Stomach (tissue), 9 donors: ENCODE data around the gene OMA1. TPM values are rescaled to one million over a fixed set of nuclear protein-coding genes. Genes with fewer than 3 reads are reported as not detected.

Experiments used
- DNase-seq, 2 donors: peaks; one replicate each; pipeline versions ENCODE4 v3.0.0 to v3.0.0-alpha.2; 2013 to 2019
- H3K27ac ChIP-seq, 5 donors: fragments of 200-600 bp in 4 of 5; sonication (generic) in 4 of 5; one replicate each; pipeline ENCODE4 v1.5.1; 2013 to 2019; ENCODE audit warnings: mild to moderate bottlenecking in 1 of 5, moderate library complexity in 1 of 5
- H3K27me3 ChIP-seq, 3 donors: fragments of 200-600 bp; sonication (generic); one replicate each; pipeline ENCODE4 v1.5.1; 2017 to 2019; ENCODE audit warnings: mixed run types in 1 of 3
- H3K36me3 ChIP-seq, 4 donors: fragments of 200-600 bp; sonication (generic); 1 replicate in 3 of 4; 2 replicates in 1 of 4; pipeline ENCODE4 v1.5.1; 2016 to 2019
- H3K4me1 ChIP-seq, 4 donors: fragments of 200-600 bp; sonication (generic); one replicate each; pipeline ENCODE4 v1.5.1; 2016 to 2019
- H3K4me3 ChIP-seq, 4 donors: fragments of 200-600 bp; sonication (generic) in 3 of 4; one replicate each; pipeline ENCODE4 v1.5.1; 2016 to 2019; ENCODE audit warnings: mild to moderate bottlenecking in 1 of 4
- H3K9me3 ChIP-seq, 4 donors: fragments of 200-600 bp; sonication (generic); one replicate each; pipeline ENCODE4 v1.5.1; 2016 to 2019
- EP300 ChIP-seq: sonication (generic); formaldehyde crosslinking; IDR thresholded peaks from one replicate; pipeline ENCODE4 v1.6.1; 2017; ENCODE audit warnings: antibody characterized with exemption
- POLR2A ChIP-seq, 4 donors: fragments of 450-650 bp; IDR thresholded peaks; one replicate each; pipeline ENCODE4 v1.6.1; 2016; ENCODE audit warnings: antibody characterized with exemption in 4 of 4, control low read depth in 2 of 4, mild to moderate bottlenecking in 1 of 4, moderate library complexity in 1 of 4
- POLR2AphosphoS5 ChIP-seq, 3 donors: sonication (generic); formaldehyde crosslinking; IDR thresholded peaks; one replicate each; pipeline ENCODE4 v1.6.1; 2016; ENCODE audit warnings: antibody characterized with exemption in 3 of 3
- WGBS, 5 donors: extraction: QIAGEN DNeasy Blood & Tissue Kit in 3 of 5; methylation state at CpG; one replicate each; pipeline versions ENCODE4 v1.1.5 to v1.1.7; 2013 to 2018; 5-methylcytosine and 5-hydroxymethylcytosine counted together
- intact Hi-C: fragments of 100-400 bp; cut with DNase I; formaldehyde crosslinking; loops from one replicate; pipeline ENCODE4 v1.15.1; 2023; ENCODE audit warnings: low total_unique reads
- polyA plus RNA-seq, 3 donors: library from polyadenylated mRNA; stranded (reverse); fragments of 200-250 nt; gene quantifications; one replicate each; pipeline ENCODE4 v1.2.3, GENCODE V29; 2013
- total RNA-seq, 5 donors: library from RNA; depleted of rRNA; stranded (reverse); fragments of >200 nt; gene quantifications; one replicate each; pipeline versions ENCODE4 v1.1.0 to v1.2.3, GENCODE V29; 2014 to 2016
- TF ChIP-seq, protein P1 (sequence below), 7 experiments: fragments of 450-650 bp in 4 of 7; fragments of 200-600 bp in 3 of 7; sonication (generic) in 3 of 7; IDR thresholded peaks; one replicate each; pipeline ENCODE4 v1.5.1; 2016 to 2019; ENCODE audit warnings: antibody characterized with exemption in 7 of 7, control low read depth in 2 of 7, mild to moderate bottlenecking in 1 of 7
- donor health status: healthy with polysubstance abuse.
- donor health status: Bipolar disorder and iron deficiency.
- donor health status: healthy.

The OMA1 gene
- total and polyA plus RNA-seq, 8 donors = 5.8 to 55.8 (median 19.7) TPM

DNA sequence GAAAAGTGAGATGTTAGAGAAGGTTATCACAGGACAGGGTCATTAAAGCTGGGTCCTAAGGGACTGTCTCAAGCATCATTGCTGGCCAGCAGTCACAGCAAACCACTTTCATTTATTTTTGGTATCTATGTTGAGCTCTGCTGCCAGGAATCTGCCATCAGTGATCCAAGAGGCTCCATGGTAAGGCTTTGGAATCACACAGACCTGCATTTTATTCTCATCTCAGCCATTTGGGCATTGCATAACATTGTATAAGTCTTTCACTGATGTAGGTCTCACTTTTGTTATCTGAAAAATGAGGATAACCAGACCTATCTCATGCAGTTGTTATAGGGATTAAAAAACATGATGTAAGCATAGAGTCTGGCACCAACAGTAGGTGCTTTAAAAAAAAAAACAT is 77.5 kb downstream of the OMA1 start:
- intact Hi-C loops = no loop called here

DNA sequence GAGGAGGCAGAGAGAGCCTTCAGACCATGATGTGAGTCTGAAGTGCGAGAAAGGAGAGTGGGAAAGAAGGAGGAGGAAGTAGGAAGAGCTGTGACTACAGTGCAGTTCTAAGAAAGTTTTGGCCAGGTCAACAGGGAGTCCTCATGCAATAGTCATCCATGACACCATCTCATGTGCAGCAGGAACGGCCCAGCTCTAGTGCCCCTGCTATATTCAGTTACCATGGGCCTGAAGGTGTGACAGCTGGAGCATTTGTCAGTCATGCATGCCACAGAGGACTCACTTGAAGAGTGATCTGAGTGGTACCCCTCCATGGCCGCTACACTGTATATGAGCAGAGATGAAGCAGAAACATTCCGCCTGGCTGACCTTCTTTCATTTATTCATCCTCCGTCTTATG is 77.9 kb downstream of the OMA1 start:
- intact Hi-C loops = no loop called here

More for the DNA sequence above, 77.5 kb downstream of the OMA1 start:
- Histone ChIP-seq H3K4me3 (no peak overlapping the region), H3K9me3 (no peaks in the 10 kb centered on the region), H3K4me1 (no peaks in the 10 kb centered on the region), H3K36me3 (peaks cover 4 to 27% (median 16%) of the 10 kb centered on the region in 4 donors), H3K27me3 (no peaks in the 10 kb centered on the region), H3K27ac (no peak overlapping the region)
- TF ChIP-seq, protein P1, sequence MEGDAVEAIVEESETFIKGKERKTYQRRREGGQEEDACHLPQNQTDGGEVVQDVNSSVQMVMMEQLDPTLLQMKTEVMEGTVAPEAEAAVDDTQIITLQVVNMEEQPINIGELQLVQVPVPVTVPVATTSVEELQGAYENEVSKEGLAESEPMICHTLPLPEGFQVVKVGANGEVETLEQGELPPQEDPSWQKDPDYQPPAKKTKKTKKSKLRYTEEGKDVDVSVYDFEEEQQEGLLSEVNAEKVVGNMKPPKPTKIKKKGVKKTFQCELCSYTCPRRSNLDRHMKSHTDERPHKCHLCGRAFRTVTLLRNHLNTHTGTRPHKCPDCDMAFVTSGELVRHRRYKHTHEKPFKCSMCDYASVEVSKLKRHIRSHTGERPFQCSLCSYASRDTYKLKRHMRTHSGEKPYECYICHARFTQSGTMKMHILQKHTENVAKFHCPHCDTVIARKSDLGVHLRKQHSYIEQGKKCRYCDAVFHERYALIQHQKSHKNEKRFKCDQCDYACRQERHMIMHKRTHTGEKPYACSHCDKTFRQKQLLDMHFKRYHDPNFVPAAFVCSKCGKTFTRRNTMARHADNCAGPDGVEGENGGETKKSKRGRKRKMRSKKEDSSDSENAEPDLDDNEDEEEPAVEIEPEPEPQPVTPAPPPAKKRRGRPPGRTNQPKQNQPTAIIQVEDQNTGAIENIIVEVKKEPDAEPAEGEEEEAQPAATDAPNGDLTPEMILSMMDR (IDR thresholded peaks at IDR 0.05) = no peak
- TF ChIP-seq POLR2A (IDR thresholded peaks at IDR 0.05) (no peak), POLR2AphosphoS5 (IDR thresholded peaks at IDR 0.05) (no peak), EP300 (no peak)
- DNase-seq = peak in 1 of 2 donors; percentile 5

DNA sequence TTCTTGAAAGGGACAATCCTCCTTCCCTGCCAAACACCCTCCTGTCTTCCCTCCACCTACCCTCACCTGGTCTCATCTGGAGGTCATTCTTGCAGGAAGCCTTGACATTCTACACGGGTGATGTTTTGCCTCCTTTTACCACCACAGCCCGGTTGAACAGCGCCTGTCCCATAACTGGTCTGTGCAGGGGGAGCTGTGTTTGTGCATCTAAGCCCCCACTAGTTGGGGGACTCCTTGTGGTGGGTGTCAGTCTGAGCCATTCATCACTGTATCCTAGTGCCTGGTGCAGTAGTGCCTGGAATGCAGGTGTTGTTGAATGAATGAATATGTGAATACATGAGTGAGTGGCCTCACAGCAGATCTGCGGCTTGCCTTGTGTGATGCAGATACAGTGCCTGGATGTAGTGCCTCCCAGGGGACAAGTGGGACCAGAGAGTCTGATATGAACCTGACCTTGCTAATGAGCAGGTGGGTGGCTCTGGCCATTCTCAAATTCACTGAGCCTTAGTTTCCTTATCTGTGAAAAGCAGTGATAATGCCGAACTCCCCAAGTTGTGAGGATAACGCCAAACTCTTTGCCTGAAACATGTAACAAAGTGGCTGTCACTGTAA is 79.8 kb downstream of the OMA1 start:
- TF ChIP-seq POLR2A (IDR thresholded peaks at IDR 0.05) = no peak
- TF ChIP-seq EP300 = no peak
- 72 to 87% (median 75%) methylated on average over 6 of the region's 6 CpGs for WGBS, 5 donors
- H3K27me3 ChIP-seq = no peaks in the 10 kb centered on the region
- DNase-seq = no peak
- H3K9me3 ChIP-seq = no peaks in the 10 kb centered on the region
- H3K27ac ChIP-seq = no peak overlapping the region
- H3K36me3 ChIP-seq = peaks cover 4 to 36% (median 16%) of the 10 kb centered on the region in 4 donors
- H3K4me1 ChIP-seq = no peaks in the 10 kb centered on the region
- no peak overlapping the region for H3K4me3 ChIP-seq
- intact Hi-C loops = no loop called here

More for the DNA sequence above, 77.9 kb downstream of the OMA1 start:
- Histone ChIP-seq H3K36me3 (peaks cover 4 to 31% (median 16%) of the 10 kb centered on the region in 4 donors), H3K9me3 (no peaks in the 10 kb centered on the region), H3K4me1 (no peaks in the 10 kb centered on the region), H3K27me3 (no peaks in the 10 kb centered on the region), H3K27ac (no peak overlapping the region), H3K4me3 (no peak overlapping the region)
- WGBS, 5 donors = 74 to 90% (median 78%) methylated on average over 5 of the region's 5 CpGs
- TF ChIP-seq EP300 (no peak), POLR2A (IDR thresholded peaks at IDR 0.05) (no peak), POLR2AphosphoS5 (IDR thresholded peaks at IDR 0.05) (no peak)
- TF ChIP-seq, protein P1 (IDR thresholded peaks at IDR 0.05) = no peak
- no peak for DNase-seq

DNA sequence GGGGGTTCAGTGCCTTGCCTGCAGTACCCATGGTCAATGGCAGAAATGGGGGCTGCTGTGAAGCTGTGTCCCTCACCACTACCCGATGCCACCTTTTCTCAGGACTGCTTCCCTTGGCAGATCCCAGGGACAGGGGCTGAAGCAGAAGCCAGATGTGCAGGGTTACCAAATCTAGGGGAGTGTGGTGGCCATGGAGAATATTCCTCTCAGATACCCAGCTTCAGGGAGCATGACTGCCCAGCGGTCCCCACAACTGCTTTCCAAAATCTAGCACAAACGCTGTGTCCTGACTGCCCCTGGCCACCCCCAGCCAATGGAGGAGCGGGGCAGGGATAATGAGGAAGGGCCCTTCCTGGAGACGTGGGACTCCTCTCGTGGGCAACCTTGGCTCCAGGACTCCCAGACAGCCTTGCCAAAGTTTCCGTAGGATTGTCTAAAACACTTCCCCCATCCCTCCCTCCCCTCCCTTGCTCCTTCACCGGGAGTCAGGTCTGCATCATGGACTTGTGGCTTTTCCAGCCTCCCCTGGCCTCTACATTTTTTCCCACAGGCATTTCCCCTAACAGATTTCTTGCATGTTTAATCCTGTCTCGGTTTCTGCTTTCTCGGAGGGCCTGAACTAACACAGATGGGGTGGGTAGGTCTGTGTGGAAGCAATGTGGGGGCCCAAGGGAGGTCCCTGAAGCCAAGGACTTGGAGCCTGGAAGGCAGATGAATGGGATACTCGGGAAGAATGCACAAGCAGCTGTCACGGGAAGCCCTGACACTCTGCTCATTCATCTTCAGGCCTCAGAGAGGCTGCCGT is 80.5 kb downstream of the OMA1 start:
- intact Hi-C loops = no loop called here
- Histone ChIP-seq H3K4me3 (no peak overlapping the region), H3K27ac (no peak overlapping the region), H3K27me3 (no peaks in the 10 kb centered on the region), H3K36me3 (peaks cover 4 to 36% (median 16%) of the 10 kb centered on the region in 4 donors), H3K9me3 (no peaks in the 10 kb centered on the region), H3K4me1 (no peaks in the 10 kb centered on the region)
- DNase-seq = no peak
- 64 to 80% (median 66%) methylated on average over 12 to 13 of the region's 13 CpGs for WGBS, 5 donors
- TF ChIP-seq EP300 = no peak
- TF ChIP-seq, protein P1 (IDR thresholded peaks at IDR 0.05) = no peak

DNA sequence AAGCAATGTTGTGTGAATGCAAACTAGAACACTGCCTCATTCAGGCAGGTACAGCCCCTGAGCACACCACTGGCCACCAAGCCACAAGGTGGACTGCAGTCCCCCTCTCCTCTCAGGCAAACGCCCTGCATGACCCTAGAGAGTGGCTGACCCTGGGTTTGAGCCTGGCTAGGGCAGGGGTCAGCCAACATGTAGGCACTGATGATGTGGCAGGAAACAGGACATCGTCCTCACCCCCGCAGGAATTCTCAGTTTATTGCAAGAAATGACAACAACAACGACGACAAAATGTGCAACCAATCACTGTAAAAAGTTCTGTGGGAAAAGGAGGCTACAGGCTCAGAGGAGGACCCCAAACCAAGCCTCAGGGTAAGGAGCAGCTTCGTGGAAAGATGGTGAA is 81.3 kb downstream of the OMA1 start:
- peaks cover 4 to 36% (median 16%) of the 10 kb centered on the region in 4 donors for H3K36me3 ChIP-seq
- WGBS, 5 donors = 73 to 80% (median 79%) methylated on average over 6 of the region's 6 CpGs
- H3K27ac ChIP-seq = no peak overlapping the region
- DNase-seq = no peak
- no peaks in the 10 kb centered on the region for H3K4me1 ChIP-seq
- intact Hi-C loops = no loop called here
- H3K9me3 ChIP-seq = no peaks in the 10 kb centered on the region
- H3K4me3 ChIP-seq = no peak overlapping the region
- no peaks in the 10 kb centered on the region for H3K27me3 ChIP-seq
- TF ChIP-seq POLR2A (IDR thresholded peaks at IDR 0.05) (no peak), POLR2AphosphoS5 (IDR thresholded peaks at IDR 0.05) (no peak), EP300 (no peak)
- TF ChIP-seq, protein P1 (IDR thresholded peaks at IDR 0.05) = no peak
